SK-N-SH treated with all-trans-retinoic acid at 6 μM for 48 hours (cell line): ENCODE data around the gene NXF1.

Experiments used
- ARNTL ChIP-seq: fragments of 450-650 bp; formaldehyde crosslinking; IDR thresholded peaks from 2 replicates; pipeline ENCODE4 v1.5.0; 2020; ENCODE audit warnings: low read depth, mild to moderate bottlenecking, moderate library complexity, borderline replicate concordance
- BACH2 ChIP-seq: fragments of 250-450 bp; sonication (Bioruptor Pico); IDR thresholded peaks from 2 replicates; pipeline ENCODE4 v1.9.0; 2021; ENCODE audit warnings: mild to moderate bottlenecking, borderline replicate concordance
- ESRRG ChIP-seq: fragments of 250-450 bp; sonication (Bioruptor Pico); IDR thresholded peaks from 2 replicates; pipeline ENCODE4 v1.6.1; 2021; ENCODE audit warnings: mild to moderate bottlenecking
- GLIS3 ChIP-seq: fragments of 250-450 bp; sonication (Bioruptor Pico); IDR thresholded peaks from 2 replicates; pipeline ENCODE4 v1.5.0; 2020; ENCODE audit warnings: mild to moderate bottlenecking, moderate library complexity
- ISL1 ChIP-seq: fragments of 250-450 bp; sonication (Bioruptor Pico); IDR thresholded peaks from 2 replicates; pipeline ENCODE4 v2.1.2; 2022; ENCODE audit warnings: mild to moderate bottlenecking, moderate library complexity
- OSR1 ChIP-seq: fragments of 250-450 bp; sonication (Bioruptor Pico); IDR thresholded peaks from 2 replicates; pipeline ENCODE4 v1.8.0; 2022; ENCODE audit warnings: moderate library complexity, mild to moderate bottlenecking, inconsistent platforms
- POU6F1 ChIP-seq: fragments of 250-450 bp; sonication (Bioruptor Pico); IDR thresholded peaks from 2 replicates; pipeline ENCODE4 v1.8.0; 2021; ENCODE audit warnings: low read depth, mild to moderate bottlenecking, moderate library complexity, borderline replicate concordance
- PPARA ChIP-seq: fragments of 250-450 bp; sonication (Bioruptor Pico); IDR thresholded peaks from 2 replicates; pipeline ENCODE4 v1.5.0; 2020; ENCODE audit warnings: mild to moderate bottlenecking, borderline replicate concordance
- SNAI2 ChIP-seq: fragments of 250-450 bp; sonication (Bioruptor Pico); IDR thresholded peaks from 2 replicates; pipeline ENCODE4 v1.5.0; 2020; ENCODE audit warnings: mild to moderate bottlenecking, moderate library complexity
- TCF4 ChIP-seq: fragments of 250-450 bp; sonication (Bioruptor Pico); IDR thresholded peaks from 2 replicates; pipeline ENCODE4 v1.8.0; 2021; ENCODE audit warnings: mild to moderate bottlenecking, moderate library complexity, borderline replicate concordance
- ZC3H10 ChIP-seq: fragments of 250-450 bp; sonication (Bioruptor Pico); IDR thresholded peaks from 2 replicates; pipeline ENCODE4 v1.5.1; 2021; ENCODE audit warnings: mild to moderate bottlenecking, moderate library complexity
- ZFP3 ChIP-seq: fragments of 250-450 bp; sonication (Bioruptor Pico); IDR thresholded peaks from 2 replicates; pipeline ENCODE4 v1.5.0; 2020; ENCODE audit warnings: mild to moderate bottlenecking, moderate library complexity
- ZFP30 ChIP-seq: fragments of 450-650 bp; formaldehyde crosslinking; IDR thresholded peaks from 2 replicates; pipeline ENCODE4 v1.5.0; 2022; ENCODE audit warnings: mild to moderate bottlenecking, moderate library complexity
- ZNF8 ChIP-seq: fragments of 450-650 bp; formaldehyde crosslinking; IDR thresholded peaks from 2 replicates; pipeline ENCODE4 v1.5.0; 2020; ENCODE audit warnings: mild to moderate bottlenecking, moderate library complexity

- TF ChIP-seq BACH2 (CRISPR knock-in tag) (no peak), ARNTL (CRISPR knock-in tag) (no peak), ISL1 (CRISPR knock-in tag) (no peak), GLIS3 (CRISPR knock-in tag) (no peak), SNAI2 (no peak), TCF4 (CRISPR knock-in tag) (no peak), ZFP3 (CRISPR knock-in tag) (no peak), PPARA (CRISPR knock-in tag) (no peak), POU6F1 (no peak), ESRRG (CRISPR knock-in tag) (no peak), ZNF8 (CRISPR knock-in tag) (no peak), ZFP30 (no peak), OSR1 (CRISPR knock-in tag) (no peak), ZC3H10 (CRISPR knock-in tag) (no peak)
Observed at GRCh38 chr11:62782753-62783152, 22.5 kb downstream of the NXF1 start.
